ENCODE measurements around the gene EZR. TPM values are rescaled to one million over a fixed set of nuclear protein-coding genes. Genes with fewer than 3 reads are reported as not detected.
A peak's percentile ranks its signal among the peaks of the same experiment; 100 is the strongest.
"Not testable (repeated sequence)": the region's sequence is repeated elsewhere in the genome, so short reads cannot be mapped to it uniquely, and the experiment has no call there.

The EZR gene
- polyA plus RNA-seq, 2 donors: 211 to 257 TPM

DNA sequence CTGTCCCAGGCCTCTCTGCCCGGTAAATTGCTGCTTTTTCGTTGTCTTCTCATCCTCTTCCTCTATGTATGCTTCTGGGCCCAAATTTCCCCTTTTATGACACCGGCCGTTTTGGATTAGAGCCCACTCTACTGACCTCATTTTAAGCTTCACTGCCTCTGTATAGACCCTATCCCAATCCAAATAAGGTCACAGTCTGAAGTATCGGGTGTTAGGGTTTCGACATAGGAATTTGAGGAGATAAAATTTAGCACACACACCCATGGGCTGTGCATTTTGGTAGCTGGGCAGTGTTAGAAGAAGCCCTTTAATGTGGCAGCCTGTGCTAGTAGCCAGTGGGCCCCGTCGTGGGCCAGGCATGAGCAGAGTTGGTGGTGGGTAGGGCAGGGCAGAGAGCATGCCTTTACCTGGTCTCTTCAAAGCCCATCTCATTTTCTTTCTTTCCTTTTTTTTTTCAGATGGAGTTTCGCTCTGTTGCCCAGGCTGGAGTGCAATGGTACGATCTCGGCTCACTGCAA lies 27.9 kb upstream of the EZR start:
- Histone ChIP-seq H3K27me3 (ENCODE audit: control insufficient read depth in 1 of 2, insufficient read depth in 2 of 2, low read length in 2 of 2) (no peaks in the 10 kb centered on the region), H3K9me3 (ENCODE audit: control insufficient read depth in 2 of 2, insufficient read depth in 1 of 2, low read depth in 1 of 2, low read length in 1 of 2) (no peaks in the 10 kb centered on the region), H3K4me1 (ENCODE audit: control insufficient read depth in 2 of 2, insufficient read depth in 2 of 2, low read length in 1 of 2) (no peaks in the 10 kb centered on the region), H3K27ac (ENCODE audit: low read depth in 2 of 2, low read length in 1 of 2) (peak overlapping the region in 1 of 2 donors; percentile 13), H3K4me3 (ENCODE audit: low read depth in 1 of 2, low read length in 2 of 2) (no peak overlapping the region), H3K36me3 (ENCODE audit: control insufficient read depth in 2 of 2, insufficient read depth in 2 of 2, low read length in 1 of 2) (no peaks in the 10 kb centered on the region)
- WGBS, 2 donors: 83% methylated on average over 11 of the region's 11 CpGs

DNA sequence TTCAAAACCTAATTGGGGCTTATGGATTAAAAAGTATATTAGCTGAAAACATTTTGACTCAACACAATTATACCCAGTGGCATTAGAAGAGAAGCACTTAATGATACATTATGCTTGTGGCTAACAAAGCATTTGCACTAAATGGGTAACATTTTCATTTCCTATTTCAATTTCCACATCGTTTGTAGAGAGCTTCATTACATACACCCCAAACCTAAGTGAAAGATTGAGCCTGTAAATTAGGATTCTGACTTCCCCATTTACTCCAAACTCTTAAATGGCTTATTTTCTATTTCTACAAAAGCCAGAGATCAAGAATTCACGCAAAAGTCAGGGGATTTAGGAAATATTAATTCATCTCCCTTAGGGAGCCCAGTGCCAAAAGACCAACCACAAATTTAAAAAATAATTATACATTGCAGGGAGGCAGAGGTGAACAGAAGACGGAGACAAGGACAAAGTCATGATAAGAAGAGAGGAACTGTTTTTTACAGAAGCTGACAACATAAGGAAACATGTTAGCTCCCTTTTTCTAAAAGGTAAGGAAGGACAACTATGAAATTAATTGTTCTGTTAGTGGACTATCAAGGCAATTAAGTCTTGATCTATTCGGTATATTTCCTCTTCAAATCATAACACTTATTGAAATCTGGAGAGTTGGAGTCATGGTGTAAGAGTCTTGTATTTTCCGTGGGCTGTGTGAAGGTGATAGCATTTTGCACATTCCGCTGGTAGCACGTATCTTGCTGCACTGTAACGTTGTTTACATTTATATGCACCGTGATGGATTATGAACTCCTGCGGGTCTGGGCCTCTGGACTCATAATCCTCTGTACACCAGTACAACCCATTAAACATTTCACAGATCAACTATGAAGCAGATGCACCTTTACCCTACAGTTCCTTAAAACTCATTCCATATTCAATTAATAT lies 24.8 kb upstream of the EZR start:
- Histone ChIP-seq H3K9me3 (ENCODE audit: control insufficient read depth in 2 of 2, insufficient read depth in 1 of 2, low read depth in 1 of 2, low read length in 1 of 2) (no peaks in the 10 kb centered on the region), H3K4me3 (ENCODE audit: low read depth in 1 of 2, low read length in 2 of 2) (no peak overlapping the region), H3K27ac (ENCODE audit: low read depth in 2 of 2, low read length in 1 of 2) (no peak overlapping the region), H3K27me3 (ENCODE audit: control insufficient read depth in 1 of 2, insufficient read depth in 2 of 2, low read length in 2 of 2) (no peaks in the 10 kb centered on the region), H3K4me1 (ENCODE audit: control insufficient read depth in 2 of 2, insufficient read depth in 2 of 2, low read length in 1 of 2) (no peaks in the 10 kb centered on the region), H3K36me3 (ENCODE audit: control insufficient read depth in 2 of 2, insufficient read depth in 2 of 2, low read length in 1 of 2) (no peaks in the 10 kb centered on the region)
- 57 to 70% methylated on average over 10 of the region's 10 CpGs for WGBS, 2 donors

DNA sequence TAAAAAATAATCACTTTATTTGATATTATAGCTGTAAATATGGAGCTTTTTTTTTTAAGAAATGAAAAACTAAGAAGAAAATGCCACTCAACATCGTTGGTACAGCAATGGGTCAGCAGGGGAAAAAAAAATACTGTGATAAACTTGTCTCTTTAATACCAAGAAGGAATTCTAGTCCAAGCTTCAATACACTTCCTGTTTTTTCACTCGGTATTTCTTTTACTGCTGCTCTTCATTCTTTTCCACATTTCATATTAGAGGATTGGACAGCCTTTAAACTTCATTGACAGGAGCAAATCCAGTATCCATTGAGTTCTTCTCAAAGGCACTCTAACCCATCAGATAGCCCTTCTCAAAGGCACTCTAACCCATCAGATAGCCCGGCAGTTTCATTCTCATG lies 22.2 kb upstream of the EZR start:
- no peaks in the 10 kb centered on the region for H3K27me3 ChIP-seq (ENCODE audit: control insufficient read depth in 1 of 2, insufficient read depth in 2 of 2, low read length in 2 of 2)
- H3K27ac ChIP-seq (ENCODE audit: low read depth in 2 of 2, low read length in 1 of 2): no peak overlapping the region
- H3K9me3 ChIP-seq (ENCODE audit: control insufficient read depth in 2 of 2, insufficient read depth in 1 of 2, low read depth in 1 of 2, low read length in 1 of 2): no peaks in the 10 kb centered on the region
- peaks cover 0 to 3% of the 10 kb centered on the region in 2 donors for H3K4me1 ChIP-seq (ENCODE audit: control insufficient read depth in 2 of 2, insufficient read depth in 2 of 2, low read length in 1 of 2)
- no peak overlapping the region for H3K4me3 ChIP-seq (ENCODE audit: low read depth in 1 of 2, low read length in 2 of 2)
- 77 to 83% methylated on average over 3 of the region's 3 CpGs for WGBS, 2 donors
- no peaks in the 10 kb centered on the region for H3K36me3 ChIP-seq (ENCODE audit: control insufficient read depth in 2 of 2, insufficient read depth in 2 of 2, low read length in 1 of 2)

DNA sequence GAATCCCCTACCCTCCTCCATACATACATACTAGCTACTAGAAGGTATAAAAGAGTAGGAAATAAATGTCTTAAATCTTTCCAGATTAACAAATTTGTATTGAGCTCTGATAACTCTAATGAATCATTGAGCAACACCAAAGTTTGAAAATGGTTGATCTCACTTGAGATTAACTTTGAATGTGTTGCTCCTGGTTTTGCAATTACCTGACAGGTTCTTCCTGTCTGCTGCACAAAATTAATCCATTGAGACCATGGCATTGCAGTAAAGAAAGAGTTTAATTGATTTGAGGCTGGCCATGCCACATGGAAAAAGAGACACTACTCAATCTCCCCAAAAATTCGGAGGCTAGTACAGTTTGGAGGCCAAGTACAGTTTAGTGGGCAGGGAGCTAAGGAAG lies 21.3 kb upstream of the EZR start:
- 72 to 88% methylated on average over 1 of the region's 1 CpG for WGBS, 2 donors
- H3K4me3 ChIP-seq (ENCODE audit: low read depth in 1 of 2, low read length in 2 of 2): no peak overlapping the region
- peaks cover 0 to 3% of the 10 kb centered on the region in 2 donors for H3K4me1 ChIP-seq (ENCODE audit: control insufficient read depth in 2 of 2, insufficient read depth in 2 of 2, low read length in 1 of 2)
- H3K27me3 ChIP-seq (ENCODE audit: control insufficient read depth in 1 of 2, insufficient read depth in 2 of 2, low read length in 2 of 2): no peaks in the 10 kb centered on the region
- H3K9me3 ChIP-seq (ENCODE audit: control insufficient read depth in 2 of 2, insufficient read depth in 1 of 2, low read depth in 1 of 2, low read length in 1 of 2): no peaks in the 10 kb centered on the region
- peak overlapping the region; percentile 53 to 75 for H3K27ac ChIP-seq (ENCODE audit: low read depth in 2 of 2, low read length in 1 of 2)
- H3K36me3 ChIP-seq (ENCODE audit: control insufficient read depth in 2 of 2, insufficient read depth in 2 of 2, low read length in 1 of 2): no peaks in the 10 kb centered on the region

DNA sequence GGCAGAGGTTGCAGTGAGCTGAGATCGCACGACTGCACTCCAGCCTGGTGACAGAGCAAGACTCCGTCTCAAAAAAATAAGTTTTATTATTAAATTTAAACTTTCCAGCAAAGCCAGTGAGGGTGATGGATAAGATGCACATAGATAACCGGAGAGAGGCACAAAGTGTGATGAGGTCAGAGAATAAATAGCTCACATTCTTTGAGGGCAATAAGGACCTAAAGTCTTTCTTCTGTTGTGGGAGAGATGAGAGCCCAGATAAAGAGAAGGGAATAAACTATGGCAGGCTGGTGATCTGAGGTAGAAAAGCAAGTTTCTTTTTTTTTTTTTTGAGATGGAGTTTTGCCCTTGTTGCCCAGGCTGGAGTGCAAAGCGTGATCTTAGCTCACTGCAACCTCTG lies 20.6 kb upstream of the EZR start:
- no peaks in the 10 kb centered on the region for H3K27me3 ChIP-seq (ENCODE audit: control insufficient read depth in 1 of 2, insufficient read depth in 2 of 2, low read length in 2 of 2)
- no peaks in the 10 kb centered on the region for H3K36me3 ChIP-seq (ENCODE audit: control insufficient read depth in 2 of 2, insufficient read depth in 2 of 2, low read length in 1 of 2)
- no peaks in the 10 kb centered on the region for H3K9me3 ChIP-seq (ENCODE audit: control insufficient read depth in 2 of 2, insufficient read depth in 1 of 2, low read depth in 1 of 2, low read length in 1 of 2)
- no peak overlapping the region for H3K4me3 ChIP-seq (ENCODE audit: low read depth in 1 of 2, low read length in 2 of 2)
- WGBS, 2 donors: 94 to 95% methylated on average over 5 of the region's 5 CpGs
- H3K4me1 ChIP-seq (ENCODE audit: control insufficient read depth in 2 of 2, insufficient read depth in 2 of 2, low read length in 1 of 2): peaks cover 0 to 3% of the 10 kb centered on the region in 2 donors
- no peak overlapping the region for H3K27ac ChIP-seq (ENCODE audit: low read depth in 2 of 2, low read length in 1 of 2)

DNA sequence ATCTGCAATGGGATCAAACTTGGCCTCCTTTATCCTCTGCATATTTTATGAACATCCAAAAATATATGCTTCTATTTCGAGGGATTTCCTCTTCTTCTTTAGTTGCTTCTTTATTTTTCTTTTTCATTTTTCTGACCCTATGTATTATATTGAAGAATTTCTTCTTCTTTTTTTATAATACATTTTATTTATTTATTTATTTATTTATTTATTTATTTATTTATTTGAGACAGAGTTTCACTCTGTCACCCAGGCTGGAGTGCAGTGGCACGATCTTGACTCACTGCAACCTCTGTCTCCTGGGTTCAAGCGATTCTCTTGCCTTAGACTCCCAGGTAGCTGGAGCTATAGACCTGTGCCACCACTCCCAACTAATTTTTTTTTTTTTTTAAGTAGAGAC lies 19.6 kb upstream of the EZR start:
- not testable (repeated sequence) for H3K27me3 ChIP-seq (ENCODE audit: control insufficient read depth in 1 of 2, insufficient read depth in 2 of 2, low read length in 2 of 2); H3K36me3 ChIP-seq (ENCODE audit: control insufficient read depth in 2 of 2, insufficient read depth in 2 of 2, low read length in 1 of 2); H3K9me3 ChIP-seq (ENCODE audit: control insufficient read depth in 2 of 2, insufficient read depth in 1 of 2, low read depth in 1 of 2, low read length in 1 of 2); H3K27ac ChIP-seq (ENCODE audit: low read depth in 2 of 2, low read length in 1 of 2); H3K4me1 ChIP-seq (ENCODE audit: control insufficient read depth in 2 of 2, insufficient read depth in 2 of 2, low read length in 1 of 2); H3K4me3 ChIP-seq (ENCODE audit: low read depth in 1 of 2, low read length in 2 of 2)
- 92 to 97% methylated on average over 3 of the region's 3 CpGs for WGBS, 2 donors

DNA sequence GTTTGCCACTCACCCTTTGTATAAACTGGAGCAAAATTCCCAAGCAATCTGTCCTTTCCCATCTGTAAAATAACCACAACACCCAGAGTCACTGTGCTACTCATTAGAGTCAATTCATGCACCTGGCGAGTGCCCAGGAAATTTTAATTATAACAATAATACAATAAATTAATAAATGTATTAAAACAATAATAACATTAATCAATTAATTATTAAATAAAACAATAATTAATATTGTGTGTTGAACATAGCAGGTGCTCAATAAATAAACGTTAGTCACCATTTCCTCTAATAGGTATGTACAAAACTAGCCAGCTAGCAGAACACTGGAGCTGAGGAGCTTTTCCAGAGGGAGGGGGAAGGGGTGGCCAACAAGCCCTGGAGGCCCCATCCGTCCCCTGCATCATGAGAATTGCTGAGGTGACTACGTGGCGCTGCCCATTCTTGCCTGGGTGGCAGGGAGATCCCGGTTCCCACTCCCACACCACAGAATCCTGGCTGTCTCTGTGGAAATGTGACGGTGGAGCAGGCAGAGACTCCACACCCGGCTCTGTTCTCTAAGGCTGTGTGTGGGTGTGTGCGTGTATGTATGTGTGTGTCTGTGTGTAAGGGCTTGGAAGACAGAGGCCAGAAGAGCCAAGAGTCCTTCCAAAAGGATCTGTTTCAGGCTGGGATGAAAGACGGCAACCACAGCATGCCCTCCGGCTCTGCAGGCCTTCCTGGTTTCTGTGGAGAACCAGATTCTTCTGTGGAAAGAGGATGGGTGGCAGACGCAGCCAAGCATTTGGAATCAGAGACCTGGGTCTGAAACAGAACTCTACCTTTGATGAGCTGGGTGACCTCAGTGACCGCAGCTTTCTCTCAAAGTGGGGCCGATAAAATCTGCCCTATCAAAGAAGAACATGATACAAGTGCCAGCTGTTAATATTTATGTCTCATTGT lies 18.8 kb upstream of the EZR start:
- Histone ChIP-seq H3K36me3 (ENCODE audit: control insufficient read depth in 2 of 2, insufficient read depth in 2 of 2, low read length in 1 of 2) (no peaks in the 10 kb centered on the region), H3K4me1 (ENCODE audit: control insufficient read depth in 2 of 2, insufficient read depth in 2 of 2, low read length in 1 of 2) (peaks cover 0 to 3% of the 10 kb centered on the region in 2 donors), H3K9me3 (ENCODE audit: control insufficient read depth in 2 of 2, insufficient read depth in 1 of 2, low read depth in 1 of 2, low read length in 1 of 2) (no peaks in the 10 kb centered on the region), H3K27me3 (ENCODE audit: control insufficient read depth in 1 of 2, insufficient read depth in 2 of 2, low read length in 2 of 2) (no peaks in the 10 kb centered on the region), H3K4me3 (ENCODE audit: low read depth in 1 of 2, low read length in 2 of 2) (no peak overlapping the region), H3K27ac (ENCODE audit: low read depth in 2 of 2, low read length in 1 of 2) (peak overlapping the region; percentile 67 to 71)
- whole genome bisulfite sequencing, 2 donors: 44 to 59% methylated on average over 14 of the region's 14 CpGs

DNA sequence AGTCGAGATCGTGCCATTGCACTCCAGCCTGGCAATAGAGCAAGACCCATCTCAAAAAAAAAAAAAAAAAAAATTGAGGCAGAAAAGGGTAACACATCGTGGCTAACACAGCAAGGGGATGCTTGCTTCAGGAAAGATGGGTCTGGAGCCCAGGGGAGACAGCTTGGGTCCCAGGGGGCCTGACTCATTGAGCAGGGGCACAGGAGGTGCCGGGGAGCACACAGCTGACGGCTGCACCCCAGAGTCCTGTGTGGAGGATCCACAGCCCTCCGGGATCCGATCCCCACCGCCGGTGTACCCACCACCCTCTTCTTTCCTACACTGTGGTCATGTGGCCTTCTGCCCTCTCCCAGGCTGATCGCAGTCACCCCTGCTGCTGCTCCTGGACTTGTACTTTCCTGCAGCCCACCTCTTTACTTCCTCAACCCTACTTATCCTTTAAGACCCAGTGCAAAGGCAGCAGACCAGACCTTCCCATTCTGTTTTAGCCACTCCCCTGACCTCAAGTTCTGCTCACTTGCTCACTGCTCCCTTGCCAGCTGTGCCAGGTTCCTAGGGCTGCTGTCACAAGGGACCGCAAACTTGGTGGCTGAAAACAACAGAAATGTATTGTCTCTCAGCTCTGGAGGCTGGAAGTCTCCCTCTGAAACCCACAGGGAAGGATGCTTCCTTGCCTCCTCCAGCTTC lies 17.6 kb upstream of the EZR start:
- no peak overlapping the region for H3K27ac ChIP-seq (ENCODE audit: low read depth in 2 of 2, low read length in 1 of 2)
- peaks cover 0 to 3% of the 10 kb centered on the region in 2 donors for H3K4me1 ChIP-seq (ENCODE audit: control insufficient read depth in 2 of 2, insufficient read depth in 2 of 2, low read length in 1 of 2)
- H3K9me3 ChIP-seq (ENCODE audit: control insufficient read depth in 2 of 2, insufficient read depth in 1 of 2, low read depth in 1 of 2, low read length in 1 of 2): no peaks in the 10 kb centered on the region
- WGBS, 2 donors: 93 to 95% methylated on average over 8 to 11 of the region's 11 CpGs
- H3K4me3 ChIP-seq (ENCODE audit: low read depth in 1 of 2, low read length in 2 of 2): no peak overlapping the region
- no peaks in the 10 kb centered on the region for H3K27me3 ChIP-seq (ENCODE audit: control insufficient read depth in 1 of 2, insufficient read depth in 2 of 2, low read length in 2 of 2)
- no peaks in the 10 kb centered on the region for H3K36me3 ChIP-seq (ENCODE audit: control insufficient read depth in 2 of 2, insufficient read depth in 2 of 2, low read length in 1 of 2)

DNA sequence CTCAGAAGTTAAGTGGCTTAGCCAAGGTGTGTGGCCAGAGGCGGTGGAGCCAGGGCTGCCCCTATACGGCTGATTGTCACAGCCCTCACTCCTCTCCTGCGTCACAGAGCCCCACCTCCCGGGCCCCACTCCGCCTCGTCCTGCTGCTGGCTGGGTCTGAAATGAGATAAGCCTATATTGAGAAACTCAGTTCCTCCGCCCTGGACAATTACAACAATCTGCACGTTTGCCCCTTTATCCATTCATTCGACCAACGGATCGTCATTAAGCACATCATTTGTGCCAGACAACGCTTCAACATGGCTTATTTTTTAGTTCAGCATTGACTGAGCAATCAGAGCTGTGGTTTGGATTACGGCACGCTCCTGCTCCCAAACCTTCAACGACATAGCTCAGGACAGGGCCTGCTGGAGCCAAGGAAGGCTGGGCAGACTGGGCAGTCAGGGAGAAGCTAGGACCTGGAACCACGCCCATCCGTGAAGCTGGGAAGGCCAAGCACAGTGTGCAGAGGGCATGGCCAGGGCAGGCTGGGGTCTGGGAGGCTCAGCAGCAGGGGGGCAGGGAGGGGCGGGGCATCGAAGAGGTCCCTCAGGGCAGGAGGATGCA lies 16.6 kb upstream of the EZR start:
- Histone ChIP-seq H3K9me3 (ENCODE audit: control insufficient read depth in 2 of 2, insufficient read depth in 1 of 2, low read depth in 1 of 2, low read length in 1 of 2) (no peaks in the 10 kb centered on the region), H3K27me3 (ENCODE audit: control insufficient read depth in 1 of 2, insufficient read depth in 2 of 2, low read length in 2 of 2) (no peaks in the 10 kb centered on the region), H3K4me1 (ENCODE audit: control insufficient read depth in 2 of 2, insufficient read depth in 2 of 2, low read length in 1 of 2) (peaks cover 0 to 5% of the 10 kb centered on the region in 2 donors), H3K27ac (ENCODE audit: low read depth in 2 of 2, low read length in 1 of 2) (no peak overlapping the region), H3K36me3 (ENCODE audit: control insufficient read depth in 2 of 2, insufficient read depth in 2 of 2, low read length in 1 of 2) (no peaks in the 10 kb centered on the region), H3K4me3 (ENCODE audit: low read depth in 1 of 2, low read length in 2 of 2) (no peak overlapping the region)
- 44 to 64% methylated on average over 19 of the region's 19 CpGs for WGBS, 2 donors
